ENCODE results near the gene C2CD4C. TPM values are rescaled to one million over a fixed set of nuclear protein-coding genes. Genes with fewer than 3 reads are reported as not detected.

C2CD4C gene
- polyA plus RNA-seq, 1 donor (not counting 4 experiments of a cell fraction or from before 2014, with no cell fraction given): 1.6 TPM

- no peak for DNase-seq (ENCODE audit: low read depth, low spot score)
- Histone ChIP-seq H3K9me1 (ENCODE audit: control insufficient read depth, extremely low read depth, insufficient read depth, low read length) (no peaks in the 10 kb centered on the region), H3K4me3 (ENCODE audit: control insufficient read depth in 2 of 3, extremely low read depth in 1 of 3, insufficient read depth in 2 of 3, low read depth in 1 of 3, low read length in 3 of 3) (no peak overlapping the region), H3K9me3 (ENCODE audit: control insufficient read depth, low read depth, low read length) (peaks cover 7% of the 10 kb centered on the region), H3K36me3 (ENCODE audit: control insufficient read depth in 2 of 2, extremely low read depth in 1 of 2, insufficient read depth in 2 of 2, low read length in 2 of 2) (no peaks in the 10 kb centered on the region), H3K9ac (ENCODE audit: control insufficient read depth, extremely low read depth, insufficient read depth, low read length) (no peak overlapping the region), H3K4me2 (ENCODE audit: control insufficient read depth, extremely low read depth, insufficient read depth, low read depth, low read length) (no peak overlapping the region), H3K79me2 (ENCODE audit: control insufficient read depth, insufficient read depth, low read length) (no peaks in the 10 kb centered on the region), H3K27me3 (ENCODE audit: control insufficient read depth, extremely low read depth, insufficient read depth, low read length) (no peaks in the 10 kb centered on the region), H3K4me1 (ENCODE audit: control insufficient read depth, extremely low read depth, insufficient read depth, low read length) (no peaks in the 10 kb centered on the region), H3K27ac (ENCODE audit: control insufficient read depth, insufficient read depth, low read length) (no peak overlapping the region), H2AFZ (ENCODE audit: control insufficient read depth, low read length) (no peak overlapping the region), H4K20me1 (ENCODE audit: control insufficient read depth, extremely low read depth, insufficient read depth, low read length) (no peaks in the 10 kb centered on the region)
- no peak for FAIRE-seq
- dilution Hi-C loops (cut with MboI; ENCODE audit: extremely low pct_ligation_motif_present, low sequenced_read_pairs): no loop called here
- TF ChIP-seq, protein P1, sequence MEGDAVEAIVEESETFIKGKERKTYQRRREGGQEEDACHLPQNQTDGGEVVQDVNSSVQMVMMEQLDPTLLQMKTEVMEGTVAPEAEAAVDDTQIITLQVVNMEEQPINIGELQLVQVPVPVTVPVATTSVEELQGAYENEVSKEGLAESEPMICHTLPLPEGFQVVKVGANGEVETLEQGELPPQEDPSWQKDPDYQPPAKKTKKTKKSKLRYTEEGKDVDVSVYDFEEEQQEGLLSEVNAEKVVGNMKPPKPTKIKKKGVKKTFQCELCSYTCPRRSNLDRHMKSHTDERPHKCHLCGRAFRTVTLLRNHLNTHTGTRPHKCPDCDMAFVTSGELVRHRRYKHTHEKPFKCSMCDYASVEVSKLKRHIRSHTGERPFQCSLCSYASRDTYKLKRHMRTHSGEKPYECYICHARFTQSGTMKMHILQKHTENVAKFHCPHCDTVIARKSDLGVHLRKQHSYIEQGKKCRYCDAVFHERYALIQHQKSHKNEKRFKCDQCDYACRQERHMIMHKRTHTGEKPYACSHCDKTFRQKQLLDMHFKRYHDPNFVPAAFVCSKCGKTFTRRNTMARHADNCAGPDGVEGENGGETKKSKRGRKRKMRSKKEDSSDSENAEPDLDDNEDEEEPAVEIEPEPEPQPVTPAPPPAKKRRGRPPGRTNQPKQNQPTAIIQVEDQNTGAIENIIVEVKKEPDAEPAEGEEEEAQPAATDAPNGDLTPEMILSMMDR (optimal IDR thresholded peaks at IDR 0.05 in 1 of 3, IDR thresholded peaks at IDR 0.05 in 1 of 3, conservative IDR thresholded peaks at IDR 0.05 in 1 of 3; ENCODE audit: extremely low read depth in 1 of 3, insufficient read depth in 2 of 3, low read length in 3 of 3): no peak
- no peak for TF ChIP-seq EZH2 (IDR thresholded peaks at IDR 0.05; ENCODE audit: low read length)
Measured at GRCh38 chr19:443005-443404, 34.1 kb upstream of the C2CD4C start.

- Histone ChIP-seq H3K4me3 (ENCODE audit: control insufficient read depth in 2 of 3, extremely low read depth in 1 of 3, insufficient read depth in 2 of 3, low read depth in 1 of 3, low read length in 3 of 3) (no peak overlapping the region), H3K9me1 (ENCODE audit: control insufficient read depth, extremely low read depth, insufficient read depth, low read length) (no peaks in the 10 kb centered on the region), H3K4me1 (ENCODE audit: control insufficient read depth, extremely low read depth, insufficient read depth, low read length) (no peaks in the 10 kb centered on the region), H2AFZ (ENCODE audit: control insufficient read depth, low read length) (no peak overlapping the region), H3K9me3 (ENCODE audit: control insufficient read depth, low read depth, low read length) (peaks cover 7% of the 10 kb centered on the region), H3K36me3 (ENCODE audit: control insufficient read depth in 2 of 2, extremely low read depth in 1 of 2, insufficient read depth in 2 of 2, low read length in 2 of 2) (no peaks in the 10 kb centered on the region), H3K9ac (ENCODE audit: control insufficient read depth, extremely low read depth, insufficient read depth, low read length) (no peak overlapping the region), H3K4me2 (ENCODE audit: control insufficient read depth, extremely low read depth, insufficient read depth, low read depth, low read length) (no peak overlapping the region), H3K79me2 (ENCODE audit: control insufficient read depth, insufficient read depth, low read length) (no peaks in the 10 kb centered on the region), H4K20me1 (ENCODE audit: control insufficient read depth, extremely low read depth, insufficient read depth, low read length) (no peaks in the 10 kb centered on the region), H3K27ac (ENCODE audit: control insufficient read depth, insufficient read depth, low read length) (no peak overlapping the region), H3K27me3 (ENCODE audit: control insufficient read depth, extremely low read depth, insufficient read depth, low read length) (no peaks in the 10 kb centered on the region)
- FAIRE-seq (no peak), DNase-seq (ENCODE audit: low read depth, low spot score) (no peak)
- dilution Hi-C loops (cut with MboI; ENCODE audit: extremely low pct_ligation_motif_present, low sequenced_read_pairs): no loop called here
- TF ChIP-seq EZH2 (IDR thresholded peaks at IDR 0.05; ENCODE audit: low read length): no peak
- TF ChIP-seq, protein P1 (optimal IDR thresholded peaks at IDR 0.05 in 1 of 3, IDR thresholded peaks at IDR 0.05 in 1 of 3, conservative IDR thresholded peaks at IDR 0.05 in 1 of 3; ENCODE audit: extremely low read depth in 1 of 3, insufficient read depth in 2 of 3, low read length in 3 of 3): no peak
Measured at GRCh38 chr19:442085-442484, 33.1 kb upstream of the C2CD4C start.

Data from keratinocyte (primary cell).